Right lobe of liver (tissue), 6 donors: ENCODE measurements around the gene HIGD2A. TPM values are rescaled to one million over a fixed set of nuclear protein-coding genes. Genes with fewer than 3 reads are reported as not detected.

Source experiments
- ATAC-seq, 4 donors: fragments of 200-7000 bp; cut with Tn5 transposase; one replicate each; pipeline ENCODE4 v1.9.1; 2020; ENCODE audit warnings: mild to moderate bottlenecking in 4 of 4, moderate library complexity in 4 of 4
- DNase-seq, 3 donors: peaks; one replicate each; pipeline ENCODE4 v3.0.0-alpha.2; 2020
- H3K27ac ChIP-seq, 3 donors: fragments of 200-600 bp; one replicate each; pipeline ENCODE4 v1.8.0; 2022
- H3K27me3 ChIP-seq, 2 donors: fragments of 200-600 bp; one replicate each; pipeline ENCODE4 v1.8.0; 2022
- H3K36me3 ChIP-seq, 4 donors: fragments of 200-600 bp; sonication (generic) in 1 of 4; one replicate each; pipeline versions ENCODE4 v1.5.1 to v1.8.0; 2017 to 2022; ENCODE audit warnings: control low read depth in 1 of 4
- H3K4me1 ChIP-seq, 4 donors: fragments of 200-600 bp; sonication (generic) in 1 of 4; one replicate each; pipeline versions ENCODE4 v1.5.1 to v1.8.0; 2017 to 2022; ENCODE audit warnings: control low read depth in 1 of 4
- H3K4me3 ChIP-seq, 3 donors: fragments of 200-600 bp; one replicate each; pipeline ENCODE4 v1.8.0; 2022
- H3K9me3 ChIP-seq, 4 donors: fragments of 200-600 bp; sonication (generic) in 1 of 4; one replicate each; pipeline versions ENCODE4 v1.5.1 to v1.8.0; 2017 to 2022; ENCODE audit warnings: control low read depth in 1 of 4
- POLR2A ChIP-seq: fragments of 450-650 bp; IDR thresholded peaks from one replicate; pipeline ENCODE4 v1.6.1; 2017; ENCODE audit warnings: antibody characterized with exemption, mild to moderate bottlenecking
- WGBS: methylation state at CpG from one replicate; pipeline ENCODE4 v1.1.6; 2018; ENCODE audit warnings: low coverage, low lambda C conversion rate; ENCODE audit not compliant: insufficient coverage; ENCODE audit errors: missing lambda C conversion rate; 5-methylcytosine and 5-hydroxymethylcytosine counted together
- intact Hi-C, 2 donors: fragments of 100-400 bp; cut with DNase I; formaldehyde crosslinking; loops; one replicate each; pipeline versions ENCODE4 v1.11.2 to v1.14.1; 2022
- total RNA-seq, 6 experiments: library from RNA; depleted of rRNA in 2 of 6; stranded (reverse); fragments of >200 nt in 2 of 6; fragmentation: NEBNext Ultra II Directional in 3 of 6; extraction: Animal tissue kit (Norgen Biotek cat#: 25700) in 3 of 6; gene quantifications; one replicate each; pipeline versions ENCODE4 v1.1.0 to v1.2.4, GENCODE V29; 2016 to 2023
- TF ChIP-seq, protein P1 (sequence below), 4 donors: fragments of 200-600 bp in 3 of 4; fragments of 450-650 bp in 1 of 4; IDR thresholded peaks; one replicate each; pipeline versions ENCODE4 v1.5.1 to v1.8.0; 2016 to 2022; ENCODE audit warnings: antibody characterized with exemption in 4 of 4, mild to moderate bottlenecking in 2 of 4
- donor health status: DM: no; HTN: yes; CAD: no.
- donor health status: DM: no; HTN: no; CAD: no.
- donor health status: DM: no; HTN: no; CAD: no.
- donor health status: DM: no; HTN: yes; CAD: no.
- donor health status: DM: no; HTN: yes; CAD: no.

Gene HIGD2A
- total RNA-seq, 6 experiments from 2014 or later: 39.0 to 107 (median 56.5) TPM

DNA sequence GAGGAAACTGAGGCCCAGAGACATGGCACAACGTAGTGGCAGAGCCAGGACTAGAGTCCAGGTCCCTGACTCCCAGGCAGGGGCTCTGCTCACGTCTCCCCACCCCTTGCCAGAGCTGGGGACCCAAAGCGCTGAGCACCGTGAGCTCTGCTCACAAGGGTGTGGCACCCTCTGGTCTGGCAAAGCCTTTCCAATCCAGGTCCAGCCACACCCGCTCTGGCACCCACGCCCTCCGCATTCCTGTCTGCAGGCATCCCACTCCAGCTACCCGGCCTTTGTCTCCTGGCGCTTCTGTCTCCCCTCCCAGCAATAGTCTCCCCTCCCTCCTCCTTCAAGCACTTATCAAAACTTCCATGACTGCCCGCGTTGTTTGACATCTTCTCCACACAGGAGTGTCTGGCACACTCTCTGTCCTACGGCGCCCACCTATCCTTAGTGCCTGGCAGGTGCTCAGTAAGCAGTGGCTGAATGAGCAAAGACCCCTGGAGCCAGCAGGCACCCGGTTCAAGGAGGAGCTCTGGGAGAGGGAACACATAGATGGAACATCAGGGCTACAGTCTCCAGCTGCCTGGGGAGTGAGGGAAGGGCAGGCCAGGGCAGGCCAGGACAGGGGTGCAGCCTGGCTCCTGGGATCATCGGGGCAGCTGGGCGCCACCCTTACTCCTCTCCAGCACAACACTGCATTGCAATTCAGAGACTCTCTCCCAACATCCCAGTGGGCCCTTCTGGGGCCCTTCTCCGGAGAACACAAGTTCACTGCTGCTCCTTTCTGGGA, 12.0 kb downstream of the HIGD2A start:
- peak in 1 of 4 donors; percentile 17 for ATAC-seq
- H3K27ac ChIP-seq: no peak overlapping the region
- H3K9me3 ChIP-seq: no peaks in the 10 kb centered on the region
- H3K4me1 ChIP-seq: no peaks in the 10 kb centered on the region
- no peaks in the 10 kb centered on the region for H3K36me3 ChIP-seq
- H3K4me3 ChIP-seq: no peak overlapping the region
- H3K27me3 ChIP-seq: no peaks in the 10 kb centered on the region
- DNase-seq: no peak
- 70% methylated on average over 2 of the region's 17 CpGs for WGBS
- intact Hi-C loops: no loop called here
- no peak for TF ChIP-seq POLR2A
- TF ChIP-seq, protein P1, sequence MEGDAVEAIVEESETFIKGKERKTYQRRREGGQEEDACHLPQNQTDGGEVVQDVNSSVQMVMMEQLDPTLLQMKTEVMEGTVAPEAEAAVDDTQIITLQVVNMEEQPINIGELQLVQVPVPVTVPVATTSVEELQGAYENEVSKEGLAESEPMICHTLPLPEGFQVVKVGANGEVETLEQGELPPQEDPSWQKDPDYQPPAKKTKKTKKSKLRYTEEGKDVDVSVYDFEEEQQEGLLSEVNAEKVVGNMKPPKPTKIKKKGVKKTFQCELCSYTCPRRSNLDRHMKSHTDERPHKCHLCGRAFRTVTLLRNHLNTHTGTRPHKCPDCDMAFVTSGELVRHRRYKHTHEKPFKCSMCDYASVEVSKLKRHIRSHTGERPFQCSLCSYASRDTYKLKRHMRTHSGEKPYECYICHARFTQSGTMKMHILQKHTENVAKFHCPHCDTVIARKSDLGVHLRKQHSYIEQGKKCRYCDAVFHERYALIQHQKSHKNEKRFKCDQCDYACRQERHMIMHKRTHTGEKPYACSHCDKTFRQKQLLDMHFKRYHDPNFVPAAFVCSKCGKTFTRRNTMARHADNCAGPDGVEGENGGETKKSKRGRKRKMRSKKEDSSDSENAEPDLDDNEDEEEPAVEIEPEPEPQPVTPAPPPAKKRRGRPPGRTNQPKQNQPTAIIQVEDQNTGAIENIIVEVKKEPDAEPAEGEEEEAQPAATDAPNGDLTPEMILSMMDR (IDR thresholded peaks at IDR 0.05): no peak

DNA sequence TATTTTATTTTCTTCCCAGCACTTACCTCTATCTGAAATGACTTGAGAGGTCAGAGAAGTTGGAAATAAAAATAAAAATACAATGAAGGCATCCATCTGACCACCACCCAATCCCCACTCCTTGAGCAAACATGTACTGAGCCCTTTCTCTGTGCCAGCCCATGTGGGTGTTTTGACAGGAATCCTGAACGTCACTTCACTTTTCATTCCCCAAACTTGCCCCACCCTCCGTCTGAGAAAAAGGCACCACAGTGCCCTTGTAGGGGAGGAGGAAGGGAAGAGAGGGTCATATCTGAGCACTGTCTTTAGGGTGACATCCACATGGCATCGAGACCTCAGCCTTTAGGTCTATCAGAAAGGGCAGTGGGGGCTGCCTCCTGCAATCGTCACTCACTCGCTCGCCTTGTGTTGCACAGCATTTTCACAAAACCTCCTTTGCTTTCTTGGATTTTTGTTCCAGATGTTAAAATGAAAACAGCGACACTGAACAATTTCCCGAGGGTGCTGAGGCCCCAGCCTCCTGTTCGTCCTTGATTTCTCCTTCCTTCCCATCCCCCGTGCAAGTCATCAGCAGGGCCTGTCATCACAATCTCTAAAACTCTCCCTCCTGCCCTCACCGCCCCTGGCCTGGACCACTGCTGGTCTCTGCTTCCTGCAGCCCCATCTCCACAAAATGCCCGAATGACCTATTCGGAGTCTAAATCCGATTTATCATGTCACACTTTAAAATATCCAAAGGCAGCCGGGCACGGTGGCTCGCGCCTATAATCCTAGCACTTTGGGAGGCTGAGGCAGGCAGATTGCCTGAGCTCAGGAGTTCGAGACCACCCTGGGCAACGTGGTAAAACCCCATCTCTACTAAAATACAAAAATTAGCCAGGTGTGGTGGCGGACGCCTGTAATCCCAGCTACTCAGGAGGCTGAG, 13.0 kb downstream of the HIGD2A start:
- no peaks in the 10 kb centered on the region for H3K9me3 ChIP-seq
- TF ChIP-seq POLR2A: no peak
- TF ChIP-seq, protein P1 (IDR thresholded peaks at IDR 0.05): no peak
- no peaks in the 10 kb centered on the region for H3K27me3 ChIP-seq
- H3K27ac ChIP-seq: no peak overlapping the region
- intact Hi-C loops: no loop called here
- H3K4me3 ChIP-seq: no peak overlapping the region
- 94% methylated on average over 15 of the region's 22 CpGs for WGBS
- no peak for ATAC-seq
- no peak for DNase-seq
- no peaks in the 10 kb centered on the region for H3K4me1 ChIP-seq
- H3K36me3 ChIP-seq: peaks cover 0 to under 1% (median under 1%) of the 10 kb centered on the region in 4 donors

DNA sequence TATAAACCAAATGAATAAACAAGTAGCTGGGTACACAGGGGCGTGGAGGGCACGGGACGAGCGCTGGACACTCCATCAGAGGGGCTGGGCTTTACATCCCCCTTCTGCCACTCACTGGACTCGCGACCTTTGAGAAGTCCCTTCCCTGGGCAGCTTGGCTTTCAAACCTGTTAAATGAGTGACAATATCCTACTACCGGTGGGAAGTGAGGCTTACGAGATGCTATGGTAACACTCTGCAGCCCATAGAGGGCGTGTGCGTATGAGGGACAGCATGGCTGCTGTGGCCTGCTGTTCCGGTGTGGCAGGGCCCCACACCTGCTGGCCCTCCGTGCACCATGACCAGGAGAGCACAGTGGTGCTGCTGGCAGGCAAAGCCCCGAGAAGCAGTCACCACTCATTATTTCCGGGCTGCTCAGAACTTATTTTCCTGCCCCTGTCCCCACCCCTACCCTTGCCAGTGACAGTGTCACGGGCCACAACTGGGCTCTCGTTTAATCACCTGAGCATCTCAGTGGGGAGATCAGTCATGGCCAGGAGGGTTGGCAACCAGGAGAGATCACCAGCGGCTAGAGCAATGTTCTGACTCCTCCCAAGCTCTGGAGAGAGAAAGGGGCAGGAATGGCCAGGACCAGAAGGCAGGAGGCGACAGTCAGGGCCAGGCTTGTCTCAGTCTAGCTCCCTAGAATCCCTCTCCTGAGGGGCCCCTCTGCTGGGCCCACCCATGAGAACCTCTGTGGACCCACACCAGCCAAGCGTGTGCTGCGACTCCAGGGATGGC, 17.3 kb downstream of the HIGD2A start:
- H3K27me3 ChIP-seq: no peaks in the 10 kb centered on the region
- no peaks in the 10 kb centered on the region for H3K4me1 ChIP-seq
- DNase-seq (peak in 1 of 3 donors; percentile 17), ATAC-seq (peak in 2 of 4 donors; percentile 15 to 21)
- TF ChIP-seq, protein P1 (IDR thresholded peaks at IDR 0.05): no peak
- TF ChIP-seq POLR2A: no peak
- WGBS: 84% methylated on average over 9 of the region's 20 CpGs
- intact Hi-C loops: no loop called here
- peaks cover 3 to 12% (median 4%) of the 10 kb centered on the region in 4 donors for H3K36me3 ChIP-seq
- H3K9me3 ChIP-seq: no peaks in the 10 kb centered on the region
- no peak overlapping the region for H3K4me3 ChIP-seq
- H3K27ac ChIP-seq: no peak overlapping the region

DNA sequence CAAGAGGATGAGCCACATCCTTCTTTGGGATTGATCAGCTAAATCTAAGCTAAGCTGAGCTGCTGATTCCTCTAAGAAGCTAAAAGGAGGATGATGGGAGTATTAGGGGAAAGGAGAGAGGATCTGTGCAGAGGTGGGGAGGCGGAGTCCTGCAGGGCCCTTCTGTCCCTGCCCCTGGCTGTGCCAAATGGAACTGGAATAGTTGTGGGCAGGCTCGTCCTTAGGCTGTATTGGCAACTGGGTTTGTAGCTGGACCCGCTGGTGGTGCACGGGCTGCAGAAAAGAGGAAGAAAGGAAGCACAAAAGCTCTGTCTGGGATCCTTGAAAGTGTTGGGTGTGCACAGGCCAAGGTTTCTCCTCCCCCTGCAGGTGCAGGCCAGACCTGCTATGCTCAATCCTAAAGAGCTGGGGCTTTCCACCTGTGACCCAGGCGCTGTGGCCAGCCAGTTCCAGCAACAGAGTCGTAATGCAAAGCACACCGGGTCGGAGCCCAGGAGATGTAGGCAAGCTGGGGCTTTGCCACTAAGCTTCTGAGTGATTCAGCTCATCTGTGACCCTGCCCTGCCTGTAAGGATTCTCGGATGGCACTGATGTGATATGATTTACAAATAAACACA, 18.0 kb downstream of the HIGD2A start:
- intact Hi-C loops: no loop called here
- WGBS: 76% methylated on average over 4 of the region's 9 CpGs
- H3K4me1 ChIP-seq: no peaks in the 10 kb centered on the region
- no peaks in the 10 kb centered on the region for H3K27me3 ChIP-seq
- no peak overlapping the region for H3K4me3 ChIP-seq
- no peaks in the 10 kb centered on the region for H3K9me3 ChIP-seq
- DNase-seq (peak in 1 of 3 donors; percentile 35), ATAC-seq (no peak)
- H3K36me3 ChIP-seq: peaks cover 3 to 12% (median 4%) of the 10 kb centered on the region in 4 donors
- H3K27ac ChIP-seq: no peak overlapping the region
- TF ChIP-seq, protein P1 (IDR thresholded peaks at IDR 0.05): no peak
- no peak for TF ChIP-seq POLR2A
